Measurements from ENCODE around the gene MACROD2.
"Not testable (repeated sequence)": the region's sequence is repeated elsewhere in the genome, so short reads cannot be mapped to it uniquely, and the experiment has no call there.

Gene MACROD2

GRCh38 chr20:14434384-14435136, 439.2 kb downstream of the MACROD2 start:
- Mint-ChIP-seq H3K4me1 (ENCODE audit: low read depth) (no peaks in the 10 kb centered on the region), H3K4me3 (no peak overlapping the region), H3K36me3 (ENCODE audit: low read depth) (no peaks in the 10 kb centered on the region), H3K9me3 (peaks cover 17% of the 10 kb centered on the region), H3K27me3 (no peaks in the 10 kb centered on the region), H3K27ac (no peak overlapping the region)

GRCh38 chr20:14441201-14441600, 445.9 kb downstream of the MACROD2 start:
- no peaks in the 10 kb centered on the region for H3K36me3 Mint-ChIP-seq (ENCODE audit: low read depth)
- H3K9me3 Mint-ChIP-seq = peaks cover 22% of the 10 kb centered on the region
- no peak overlapping the region for H3K4me3 Mint-ChIP-seq
- no peak overlapping the region for H3K27ac Mint-ChIP-seq
- H3K27me3 Mint-ChIP-seq = no peaks in the 10 kb centered on the region
- H3K4me1 Mint-ChIP-seq (ENCODE audit: low read depth) = no peaks in the 10 kb centered on the region

GRCh38 chr20:14444106-14444505, 448.8 kb downstream of the MACROD2 start:
- Mint-ChIP-seq H3K4me1 (ENCODE audit: low read depth) (no peaks in the 10 kb centered on the region), H3K9me3 (peaks cover 8% of the 10 kb centered on the region), H3K36me3 (ENCODE audit: low read depth) (no peaks in the 10 kb centered on the region), H3K27me3 (no peaks in the 10 kb centered on the region), H3K4me3 (no peak overlapping the region), H3K27ac (no peak overlapping the region)

GRCh38 chr20:14445310-14445709, 450.0 kb downstream of the MACROD2 start:
- H3K27me3 Mint-ChIP-seq = no peaks in the 10 kb centered on the region
- no peak overlapping the region for H3K4me3 Mint-ChIP-seq
- H3K27ac Mint-ChIP-seq = no peak overlapping the region
- H3K9me3 Mint-ChIP-seq = peaks cover 6% of the 10 kb centered on the region
- H3K4me1 Mint-ChIP-seq (ENCODE audit: low read depth) = no peaks in the 10 kb centered on the region
- H3K36me3 Mint-ChIP-seq (ENCODE audit: low read depth) = no peaks in the 10 kb centered on the region

GRCh38 chr20:14445902-14446301, 450.6 kb downstream of the MACROD2 start:
- Mint-ChIP-seq H3K27ac (no peak overlapping the region), H3K4me3 (no peak overlapping the region), H3K36me3 (ENCODE audit: low read depth) (no peaks in the 10 kb centered on the region), H3K9me3 (peaks cover 6% of the 10 kb centered on the region), H3K27me3 (no peaks in the 10 kb centered on the region), H3K4me1 (ENCODE audit: low read depth) (no peaks in the 10 kb centered on the region)

- H3K36me3 Mint-ChIP-seq (ENCODE audit: low read depth) = no peaks in the 10 kb centered on the region
- no peak overlapping the region for H3K27ac Mint-ChIP-seq
- peaks cover 8% of the 10 kb centered on the region for H3K9me3 Mint-ChIP-seq
- H3K4me3 Mint-ChIP-seq = no peak overlapping the region
- H3K4me1 Mint-ChIP-seq (ENCODE audit: low read depth) = no peaks in the 10 kb centered on the region
- H3K27me3 Mint-ChIP-seq = no peaks in the 10 kb centered on the region
Observed at GRCh38 chr20:14446446-14446845, 451.1 kb downstream of the MACROD2 start.

- Mint-ChIP-seq H3K9me3 (peaks cover 9% of the 10 kb centered on the region), H3K36me3 (ENCODE audit: low read depth) (no peaks in the 10 kb centered on the region), H3K27me3 (no peaks in the 10 kb centered on the region), H3K4me1 (ENCODE audit: low read depth) (no peaks in the 10 kb centered on the region), H3K4me3 (no peak overlapping the region), H3K27ac (no peak overlapping the region)
Observed at GRCh38 chr20:14449323-14449722, 454.0 kb downstream of the MACROD2 start.

- Mint-ChIP-seq H3K27ac (no peak overlapping the region), H3K36me3 (ENCODE audit: low read depth) (no peaks in the 10 kb centered on the region), H3K4me3 (no peak overlapping the region), H3K27me3 (no peaks in the 10 kb centered on the region), H3K9me3 (peaks cover 3% of the 10 kb centered on the region), H3K4me1 (ENCODE audit: low read depth) (no peaks in the 10 kb centered on the region)
Observed at GRCh38 chr20:14450256-14450655, 454.9 kb downstream of the MACROD2 start.

GRCh38 chr20:14451458-14451857, 456.1 kb downstream of the MACROD2 start:
- Mint-ChIP-seq H3K4me3 (no peak overlapping the region), H3K27ac (no peak overlapping the region), H3K4me1 (ENCODE audit: low read depth) (no peaks in the 10 kb centered on the region), H3K27me3 (no peaks in the 10 kb centered on the region), H3K36me3 (ENCODE audit: low read depth) (no peaks in the 10 kb centered on the region), H3K9me3 (peaks cover 3% of the 10 kb centered on the region)

GRCh38 chr20:14453259-14453658, 457.9 kb downstream of the MACROD2 start:
- Mint-ChIP-seq H3K27me3 (no peaks in the 10 kb centered on the region), H3K4me3 (no peak overlapping the region), H3K27ac (no peak overlapping the region), H3K9me3 (peaks cover 3% of the 10 kb centered on the region), H3K36me3 (ENCODE audit: low read depth) (no peaks in the 10 kb centered on the region), H3K4me1 (ENCODE audit: low read depth) (no peaks in the 10 kb centered on the region)

- Mint-ChIP-seq H3K27me3 (no peaks in the 10 kb centered on the region), H3K27ac (no peak overlapping the region)
Observed at GRCh38 chr20:14454296-14454695, 459.0 kb downstream of the MACROD2 start.

GRCh38 chr20:14467104-14467827, 471.9 kb downstream of the MACROD2 start:
- H3K9me3 Mint-ChIP-seq; H3K4me1 Mint-ChIP-seq (ENCODE audit: low read depth); H3K27me3 Mint-ChIP-seq; H3K36me3 Mint-ChIP-seq (ENCODE audit: low read depth); H3K27ac Mint-ChIP-seq; H3K4me3 Mint-ChIP-seq: not testable (repeated sequence)

More at GRCh38 chr20:14454296-14454695, 459.0 kb downstream of the MACROD2 start:
- no peak overlapping the region for H3K4me3 Mint-ChIP-seq
- peaks cover 3% of the 10 kb centered on the region for H3K9me3 Mint-ChIP-seq
- H3K4me1 Mint-ChIP-seq (ENCODE audit: low read depth) = no peaks in the 10 kb centered on the region
- H3K36me3 Mint-ChIP-seq (ENCODE audit: low read depth) = no peaks in the 10 kb centered on the region

- peaks cover 12% of the 10 kb centered on the region for H3K9me3 Mint-ChIP-seq
- H3K4me1 Mint-ChIP-seq (ENCODE audit: low read depth) = no peaks in the 10 kb centered on the region
Observed at GRCh38 chr20:14470231-14470899, 475.0 kb downstream of the MACROD2 start.

GRCh38 chr20:14470977-14471661, 475.8 kb downstream of the MACROD2 start:
- no peaks in the 10 kb centered on the region for H3K4me1 Mint-ChIP-seq (ENCODE audit: low read depth)
- H3K9me3 Mint-ChIP-seq = peaks cover 12% of the 10 kb centered on the region
- no peaks in the 10 kb centered on the region for H3K36me3 Mint-ChIP-seq (ENCODE audit: low read depth)
- no peak overlapping the region for H3K27ac Mint-ChIP-seq
- no peaks in the 10 kb centered on the region for H3K27me3 Mint-ChIP-seq
- H3K4me3 Mint-ChIP-seq = no peak overlapping the region

More at GRCh38 chr20:14470231-14470899, 475.0 kb downstream of the MACROD2 start:
- H3K27ac Mint-ChIP-seq = no peak overlapping the region
- H3K27me3 Mint-ChIP-seq = no peaks in the 10 kb centered on the region
- no peak overlapping the region for H3K4me3 Mint-ChIP-seq
- H3K36me3 Mint-ChIP-seq (ENCODE audit: low read depth) = no peaks in the 10 kb centered on the region

GRCh38 chr20:14477125-14477524, 481.8 kb downstream of the MACROD2 start:
- Mint-ChIP-seq H3K27me3 (no peaks in the 10 kb centered on the region), H3K4me3 (no peak overlapping the region), H3K9me3 (peaks cover 4% of the 10 kb centered on the region), H3K27ac (no peak overlapping the region), H3K4me1 (ENCODE audit: low read depth) (no peaks in the 10 kb centered on the region), H3K36me3 (ENCODE audit: low read depth) (no peaks in the 10 kb centered on the region)
